GM18520 (cell line): Measurements from ENCODE around the gene KCNG2.

ENCODE experiments used
- ATAC-seq: cut with Tn5 transposase; IDR thresholded peaks from one replicate; pipeline ENCODE4 v1.9.1; 2021; ENCODE audit not compliant: unreplicated experiment

The KCNG2 gene

DNA sequence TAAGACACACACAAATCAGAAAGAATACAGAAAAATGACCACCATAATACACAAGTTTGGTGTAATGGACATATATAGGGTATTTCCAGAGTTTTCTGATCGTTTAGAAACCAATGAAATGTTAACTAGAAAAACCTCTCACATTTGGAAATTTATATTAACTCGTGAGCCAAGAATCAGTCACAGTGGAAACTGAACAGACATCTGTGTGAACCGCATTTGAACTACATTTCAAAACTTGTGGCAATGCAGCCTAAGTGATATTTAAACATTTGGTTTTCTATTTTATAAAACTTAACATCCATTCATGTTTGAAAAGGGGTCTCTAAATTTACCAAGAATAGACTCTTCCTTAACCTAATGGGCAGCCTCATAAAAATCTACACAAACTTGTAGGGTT lies 29.0 kb upstream of the KCNG2 start:
- no peak for ATAC-seq

DNA sequence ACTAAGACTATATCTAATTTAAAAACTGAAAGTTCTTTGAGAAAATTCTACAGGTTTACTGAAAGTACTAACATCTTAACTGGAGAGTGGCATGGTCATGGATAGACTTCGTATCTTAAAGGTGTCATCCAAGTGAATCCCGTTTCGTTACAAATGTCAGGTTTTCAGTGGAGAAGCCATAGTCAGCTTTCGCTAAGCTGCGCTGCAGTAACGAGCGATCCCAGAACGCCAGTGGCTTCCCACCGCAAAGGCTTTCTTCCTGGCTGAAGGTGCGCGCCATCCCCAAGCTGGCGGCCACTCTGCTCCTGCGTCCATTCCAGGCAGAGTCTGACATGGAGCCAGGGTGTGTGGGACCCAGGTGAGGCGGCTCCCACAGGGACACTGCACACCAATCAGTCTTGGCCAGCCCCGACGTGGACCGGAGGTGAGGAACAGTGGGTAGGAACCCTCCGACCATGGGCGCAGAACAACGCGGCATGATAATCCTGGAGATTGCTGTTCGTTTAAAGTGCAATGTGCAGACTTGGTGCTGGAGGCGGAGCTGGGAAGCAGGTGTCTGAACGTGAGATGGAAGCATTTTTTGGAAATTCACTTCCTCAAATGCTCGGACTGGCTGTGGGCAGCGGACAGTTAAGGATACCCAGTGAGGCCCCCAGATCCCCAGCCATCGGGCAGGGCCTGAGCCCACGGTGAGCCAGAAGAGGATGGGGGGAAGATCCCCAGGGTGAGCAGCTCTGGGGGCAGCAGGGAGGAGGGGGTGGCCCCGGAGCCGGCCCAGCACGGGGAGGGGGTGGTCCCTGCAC lies 27.8 kb upstream of the KCNG2 start:
- ATAC-seq, result no peak

DNA sequence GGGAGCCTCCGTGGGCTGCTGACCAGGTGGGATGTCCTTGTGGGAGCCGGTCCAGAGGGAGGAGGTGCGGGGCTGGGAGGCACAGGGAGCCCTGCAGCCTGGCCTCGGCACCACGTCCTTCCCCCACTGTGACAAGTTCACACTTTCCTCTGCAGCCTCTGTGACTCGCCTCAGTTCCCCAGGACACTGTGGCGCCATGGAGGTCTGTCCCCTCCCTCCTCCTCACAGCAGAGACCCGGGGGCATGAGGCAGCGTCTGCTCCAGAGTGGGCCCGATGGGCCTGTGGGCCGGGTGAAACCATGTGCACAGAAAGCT lies 27.3 kb upstream of the KCNG2 start:
- ATAC-seq, result no peak

DNA sequence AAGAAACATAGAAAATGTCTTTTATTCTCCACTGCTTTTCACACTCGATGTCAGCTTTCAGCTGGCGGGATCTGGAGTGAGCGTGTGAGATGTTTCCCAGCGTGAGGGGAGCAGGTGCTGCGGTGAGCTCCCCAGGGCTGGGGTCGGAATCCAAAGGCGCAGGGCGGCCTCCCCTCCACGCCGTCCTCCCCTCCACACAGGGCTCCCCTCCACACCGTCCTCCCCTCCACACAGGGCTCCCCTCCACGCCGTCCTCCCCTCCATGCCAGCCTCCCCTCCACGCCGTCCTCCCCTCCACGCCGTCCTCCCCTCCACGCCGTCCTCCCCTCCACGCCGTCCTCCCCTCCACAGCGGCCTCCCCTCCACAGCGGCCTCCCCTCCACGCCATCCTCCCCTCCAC lies 26.9 kb upstream of the KCNG2 start:
- no peak for ATAC-seq

DNA sequence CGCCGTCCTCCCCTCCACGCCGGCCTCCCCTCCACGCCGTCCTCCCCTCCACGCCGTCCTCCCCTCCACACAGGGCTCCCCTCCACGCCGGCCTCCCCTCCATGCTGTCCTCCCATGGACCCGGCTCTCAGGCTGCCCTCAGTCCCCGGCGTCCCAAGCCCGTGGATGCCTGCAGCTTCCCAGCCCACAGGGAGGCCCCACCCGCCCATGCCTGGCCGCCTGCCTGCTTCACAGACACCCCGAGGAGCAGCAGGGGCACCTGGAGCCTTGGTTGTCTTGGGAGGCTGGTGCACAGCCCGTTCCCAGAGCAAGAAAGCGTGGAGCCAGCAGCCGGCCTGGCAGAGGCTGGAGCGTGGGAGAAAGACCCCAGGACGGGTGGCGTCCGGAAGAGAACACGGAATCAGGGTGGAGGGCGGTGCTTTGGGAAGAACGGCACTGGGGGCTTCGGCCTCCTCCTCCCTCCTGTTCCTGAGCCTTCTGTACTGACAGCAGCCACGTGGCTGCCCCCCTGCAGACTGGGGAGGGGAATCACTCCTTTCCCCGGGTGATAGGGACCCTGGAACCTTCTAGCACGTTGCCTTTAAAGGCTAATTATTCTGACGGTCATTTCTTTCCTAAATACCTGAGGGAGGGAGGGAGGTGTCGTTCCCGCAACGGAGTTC lies 26.2 kb upstream of the KCNG2 start:
- no peak for ATAC-seq

DNA sequence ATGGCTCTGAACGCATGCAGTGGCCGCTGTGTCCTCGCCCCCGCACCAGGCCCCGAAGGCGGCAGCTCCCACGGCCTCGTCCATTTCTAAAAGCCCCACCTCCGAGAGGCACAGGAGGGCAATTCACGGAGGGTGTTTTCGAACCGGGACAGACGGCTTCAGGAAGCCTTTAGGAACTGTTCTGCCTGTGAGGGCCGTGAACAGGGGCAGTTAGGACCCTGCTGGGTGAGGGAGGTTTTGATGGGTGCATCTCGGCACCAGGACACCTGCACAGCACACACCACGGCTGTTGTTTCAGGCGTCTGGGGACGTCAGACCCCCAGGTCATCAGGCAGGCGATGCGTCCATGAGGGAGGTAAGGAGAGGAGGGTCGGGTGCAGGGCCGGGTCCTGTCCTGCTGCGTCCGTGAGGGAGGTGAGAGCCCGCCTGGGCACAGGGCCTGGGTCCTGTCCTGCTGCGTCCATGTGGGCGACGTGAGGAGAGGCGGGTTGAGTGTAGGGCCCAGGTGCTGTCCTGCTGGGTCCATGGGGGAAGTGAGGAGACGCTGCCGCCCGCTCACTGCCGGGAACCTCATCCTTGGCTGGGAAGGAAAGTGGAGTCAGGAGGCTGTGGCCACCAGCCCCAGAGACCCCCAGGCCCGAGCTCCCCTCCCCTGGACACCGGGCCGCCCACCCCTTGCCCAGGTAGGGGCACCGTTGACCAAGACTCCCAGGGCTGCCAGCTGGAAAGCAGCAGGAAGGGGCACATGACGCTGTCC lies 25.5 kb upstream of the KCNG2 start:
- no peak for ATAC-seq

DNA sequence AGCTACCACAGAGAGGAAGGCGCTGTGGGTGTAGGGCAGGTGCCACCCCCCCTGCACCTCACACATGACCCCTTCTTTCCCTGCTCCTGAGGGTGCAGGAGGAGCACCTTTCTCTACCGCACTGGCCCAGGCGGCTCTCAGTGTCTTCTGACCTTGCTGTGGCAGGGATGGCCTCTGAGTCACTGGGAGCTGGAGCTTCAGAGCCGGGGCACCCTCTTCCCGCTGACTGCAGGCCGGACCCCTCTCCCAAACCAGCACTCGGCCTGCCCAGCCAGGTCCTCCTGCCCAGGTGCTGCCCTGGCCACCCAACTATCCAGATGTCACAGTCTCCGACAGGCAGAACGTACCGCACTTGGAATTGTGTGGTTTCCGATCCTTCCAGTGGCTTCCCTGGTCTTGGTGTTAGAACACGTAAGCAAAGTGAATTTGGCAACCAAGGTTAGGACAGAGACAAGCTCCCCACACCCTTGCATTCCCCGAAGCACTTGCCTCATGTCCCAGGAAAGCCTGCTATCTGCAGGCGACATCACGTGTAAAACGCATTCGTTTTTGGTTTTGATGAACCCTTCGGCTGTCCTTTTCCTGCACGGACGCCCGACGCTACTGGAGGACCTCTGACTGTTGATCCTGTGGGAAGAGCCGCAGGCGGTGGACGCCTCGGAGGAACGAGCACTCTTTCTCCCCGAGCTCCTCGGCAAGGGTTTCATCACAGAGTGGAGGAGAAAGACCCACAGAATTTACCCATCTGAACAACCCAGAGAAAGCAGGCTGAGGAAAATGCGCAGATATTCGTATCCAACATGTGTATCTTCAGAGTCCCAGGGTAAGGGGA lies 24.7 kb upstream of the KCNG2 start:
- ATAC-seq, result no peak

DNA sequence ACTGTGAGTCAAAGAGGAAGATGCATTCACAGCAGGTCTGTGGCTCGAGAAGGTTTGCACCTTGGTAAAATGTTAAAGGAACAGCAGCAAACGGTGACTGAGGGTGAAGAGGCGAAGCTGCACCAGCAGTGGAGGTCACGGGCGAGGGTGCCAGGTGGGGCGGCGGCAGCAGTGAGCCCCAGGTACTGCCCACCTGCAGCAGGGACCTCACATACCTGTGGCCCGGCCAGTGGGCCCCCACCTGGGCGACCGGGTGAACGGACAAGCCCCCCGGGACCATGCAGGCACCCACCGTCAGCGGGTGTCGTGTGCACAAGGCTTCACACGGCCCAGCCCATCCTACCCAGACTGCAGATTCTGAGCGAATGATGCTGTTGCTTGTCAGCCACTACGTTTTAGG lies 23.6 kb upstream of the KCNG2 start:
- ATAC-seq, result no peak

DNA sequence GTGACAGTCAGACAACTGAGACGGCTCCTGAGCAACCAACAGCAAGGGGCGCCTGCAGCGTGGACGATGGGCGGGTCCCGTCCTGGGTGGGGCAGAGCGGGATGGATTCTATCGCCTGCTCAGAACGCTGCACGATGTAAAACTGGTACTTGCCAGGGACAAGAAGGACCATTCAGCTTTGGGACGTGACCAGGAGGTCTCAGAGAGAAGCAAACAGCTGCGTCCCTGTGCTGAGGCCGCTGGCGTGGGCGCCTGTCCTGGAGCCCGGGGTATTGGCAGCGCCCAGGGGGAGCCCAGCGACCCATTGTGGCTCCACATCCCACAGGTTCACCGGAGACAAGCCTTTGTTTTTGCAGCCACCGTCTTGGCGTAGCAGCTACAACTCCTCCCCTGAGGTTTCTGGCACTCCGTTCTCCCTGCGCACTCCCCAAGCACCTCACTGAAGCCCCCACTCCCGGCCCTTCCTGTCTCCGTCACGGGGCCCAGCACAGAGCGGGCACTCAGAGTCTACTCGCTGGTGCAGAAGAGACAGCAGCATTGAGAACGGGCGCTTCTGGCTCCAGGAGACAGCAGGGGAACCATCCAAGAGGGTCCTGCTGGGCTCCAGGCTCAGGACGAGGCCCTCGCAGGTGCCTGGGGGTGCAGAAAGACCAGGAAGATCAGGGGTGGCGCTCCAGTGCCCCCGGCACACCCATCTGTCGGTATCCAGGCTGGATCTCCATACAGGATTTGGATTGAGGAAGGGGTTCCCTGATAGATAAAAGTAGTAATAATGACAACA lies 22.1 kb upstream of the KCNG2 start:
- ATAC-seq, result no peak

DNA sequence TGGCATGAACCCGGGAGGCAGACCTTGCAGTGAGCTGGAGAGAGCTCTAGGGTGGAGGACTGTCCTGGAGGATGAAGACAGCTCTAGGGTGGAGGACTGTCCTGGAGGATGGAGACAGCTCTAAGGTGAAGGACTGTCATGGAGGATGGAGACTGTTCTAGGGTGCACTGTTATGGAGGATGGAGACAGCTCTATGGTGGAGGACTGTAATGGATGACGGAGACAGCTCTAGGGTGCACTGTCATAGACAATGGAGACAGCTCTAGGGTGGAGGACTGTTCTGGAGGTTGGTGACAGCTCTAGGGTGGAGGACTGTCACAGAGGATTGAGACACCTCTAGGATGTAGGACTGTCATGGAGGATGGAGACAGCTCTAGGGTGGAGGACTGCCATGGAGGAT lies 21.1 kb upstream of the KCNG2 start:
- no peak for ATAC-seq

DNA sequence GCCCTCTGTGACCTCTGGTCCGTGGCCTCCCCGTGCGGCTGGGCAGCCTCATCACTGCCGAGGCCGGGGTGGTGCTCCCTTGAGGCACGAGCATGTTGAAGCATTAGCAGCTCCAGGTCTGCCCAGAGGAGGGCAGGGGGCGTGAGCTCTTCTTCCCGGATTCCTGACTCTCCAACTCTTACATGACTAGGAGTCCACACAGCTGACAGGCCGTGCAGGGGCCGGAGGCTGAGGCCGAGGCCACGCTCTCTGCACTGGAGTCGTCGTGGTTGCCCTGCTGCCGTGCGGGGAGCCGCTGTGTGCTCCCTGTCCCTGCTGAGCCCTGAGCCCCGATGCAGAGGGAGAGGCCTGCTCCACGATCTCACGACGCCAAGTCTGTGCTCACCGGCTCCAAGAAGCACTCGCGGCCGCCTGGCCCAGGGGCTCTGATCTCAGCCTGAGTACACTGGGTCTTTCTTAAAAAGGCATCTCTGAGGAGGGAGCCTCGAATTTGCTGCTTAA lies 19.4 kb upstream of the KCNG2 start:
- no peak for ATAC-seq

DNA sequence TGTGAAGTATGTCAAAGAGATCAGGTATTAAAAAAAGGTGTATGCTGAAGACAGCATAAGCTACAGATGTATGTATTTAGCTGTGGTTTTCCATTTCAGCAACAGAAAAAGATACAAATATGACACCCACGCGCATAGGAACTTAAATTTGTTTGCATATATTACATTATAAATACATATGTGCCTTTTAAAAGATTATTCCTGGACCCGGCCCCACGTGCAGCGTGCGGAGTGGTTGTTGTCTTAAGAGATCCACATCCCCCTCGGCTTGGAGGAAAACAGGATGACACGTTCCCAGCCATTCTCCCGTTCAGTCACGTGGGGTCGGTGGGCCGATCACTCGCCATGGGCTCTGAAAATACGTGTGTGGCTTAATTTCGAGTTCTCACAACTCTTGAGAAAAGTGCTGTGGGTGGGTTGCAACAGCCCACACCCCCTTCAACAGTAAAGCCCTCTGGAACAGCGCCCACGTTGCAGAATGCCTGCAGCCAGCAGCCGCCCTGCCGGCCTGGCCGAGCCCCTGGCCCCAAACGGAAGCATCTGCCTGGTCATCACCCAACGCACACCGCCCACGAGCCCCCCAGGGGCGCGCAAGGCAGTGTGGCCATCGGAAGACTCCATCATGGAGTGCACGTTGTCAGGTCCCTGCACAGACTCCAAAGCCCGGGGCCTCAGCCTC lies 18.6 kb upstream of the KCNG2 start:
- ATAC-seq, result no peak

DNA sequence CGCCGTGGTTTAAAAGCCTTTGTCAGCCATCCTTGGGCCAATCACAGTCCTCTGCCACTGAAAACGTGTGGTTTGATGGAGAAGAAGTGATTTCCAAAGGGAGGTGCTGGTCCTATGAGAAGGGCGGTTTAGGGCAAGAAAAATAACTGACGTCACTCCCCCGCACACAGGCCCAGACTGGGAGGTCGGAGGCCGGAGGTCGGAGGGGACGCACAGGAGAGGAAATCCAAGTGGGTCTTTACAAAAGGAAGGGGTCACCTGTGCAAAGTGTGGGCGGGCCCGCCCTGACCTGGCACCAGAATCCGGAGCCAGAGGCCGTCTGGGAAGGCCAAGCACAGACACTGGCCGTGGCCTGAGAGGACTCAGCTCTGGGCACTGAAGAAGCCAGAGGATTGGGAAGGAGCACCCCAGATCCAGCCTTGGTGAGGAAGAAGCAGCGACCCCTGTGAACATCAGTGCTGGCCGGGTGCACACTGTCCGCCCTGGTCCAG lies 18.0 kb upstream of the KCNG2 start:
- no peak for ATAC-seq

DNA sequence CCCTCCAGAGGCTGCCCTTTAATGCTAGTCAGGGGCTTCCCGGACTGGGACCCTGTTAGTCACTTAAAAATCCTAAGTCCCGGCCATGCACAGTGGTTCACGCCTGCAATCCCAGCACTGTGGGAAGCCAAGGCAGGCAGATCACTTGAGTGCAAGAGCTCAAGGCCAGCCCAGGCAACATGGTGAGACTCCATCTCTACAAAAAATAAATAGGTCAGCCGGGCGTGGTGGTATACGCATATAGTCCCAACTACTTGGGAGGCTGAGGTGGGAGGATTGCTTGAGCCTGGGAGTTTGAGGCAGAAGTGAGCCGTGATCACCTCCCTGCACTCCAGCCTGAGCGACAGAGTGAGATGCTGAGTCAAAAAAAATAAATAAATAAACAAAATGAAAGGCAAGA lies 17.2 kb upstream of the KCNG2 start:
- no peak for ATAC-seq

DNA sequence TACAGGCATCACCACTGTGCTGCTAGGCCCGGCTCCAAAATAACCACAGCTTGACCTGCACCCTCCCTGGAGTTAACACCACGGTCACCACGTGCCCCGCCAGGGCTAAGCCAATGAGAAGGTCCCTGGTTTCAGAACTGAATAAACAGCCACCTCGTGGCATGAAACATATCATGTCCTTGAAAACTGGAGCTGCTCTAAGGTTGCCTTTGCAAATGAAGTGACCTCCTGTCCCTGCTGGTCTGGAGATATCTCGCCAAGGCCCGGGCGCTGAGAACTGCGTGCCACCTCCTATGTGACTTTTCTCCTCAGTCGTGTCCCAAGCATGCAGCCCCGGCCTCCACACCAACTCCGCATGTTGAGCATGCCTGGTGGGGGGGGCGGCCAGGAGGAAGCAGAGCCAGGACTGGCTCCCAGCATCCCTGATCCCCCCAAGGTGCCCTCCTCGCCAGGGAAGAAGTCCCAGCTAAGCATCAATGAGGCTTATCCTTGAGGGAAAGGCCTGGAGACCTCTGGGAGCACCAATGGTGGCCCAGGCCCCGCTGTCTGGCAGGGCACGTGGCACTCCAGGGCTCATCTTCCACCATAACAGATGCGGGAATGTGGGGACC lies 16.3 kb upstream of the KCNG2 start:
- ATAC-seq, result no peak

DNA sequence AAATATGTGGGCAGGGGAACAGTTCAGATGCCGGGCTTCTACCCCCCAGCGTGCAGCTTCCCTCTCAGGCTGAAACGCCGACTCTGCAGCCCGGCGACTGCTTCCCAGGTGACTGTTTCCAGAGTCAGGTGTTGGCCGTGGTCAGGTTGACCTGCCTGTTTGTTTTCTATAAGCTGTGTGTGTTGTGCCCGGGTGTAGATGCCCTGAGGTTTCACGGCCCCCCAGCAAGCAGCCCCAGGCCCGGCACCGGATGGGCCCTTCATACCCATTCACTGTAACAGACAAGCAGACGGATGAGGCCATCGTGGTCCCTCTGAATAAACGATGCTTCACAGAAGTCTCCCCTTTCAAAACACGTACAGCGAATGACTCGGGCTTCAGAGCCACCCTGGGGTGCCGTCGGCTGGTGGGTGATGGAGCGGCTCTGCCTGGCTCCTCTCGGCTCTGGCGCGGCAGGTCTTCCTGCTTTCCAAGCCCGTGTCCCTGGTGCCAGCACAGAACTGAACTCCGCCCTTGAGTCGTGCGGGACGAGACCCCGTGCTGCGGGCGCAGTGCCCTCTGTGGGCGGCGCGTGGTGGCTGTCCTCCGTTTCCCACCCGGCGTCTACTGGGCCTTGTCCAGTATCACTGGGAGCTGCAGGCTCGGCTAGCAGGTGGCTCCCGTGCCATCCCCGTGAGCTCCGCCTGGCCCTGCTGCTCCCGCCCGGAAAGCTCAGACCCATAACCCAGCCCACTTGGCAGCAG lies 15.0 kb upstream of the KCNG2 start:
- ATAC-seq, result no peak

DNA sequence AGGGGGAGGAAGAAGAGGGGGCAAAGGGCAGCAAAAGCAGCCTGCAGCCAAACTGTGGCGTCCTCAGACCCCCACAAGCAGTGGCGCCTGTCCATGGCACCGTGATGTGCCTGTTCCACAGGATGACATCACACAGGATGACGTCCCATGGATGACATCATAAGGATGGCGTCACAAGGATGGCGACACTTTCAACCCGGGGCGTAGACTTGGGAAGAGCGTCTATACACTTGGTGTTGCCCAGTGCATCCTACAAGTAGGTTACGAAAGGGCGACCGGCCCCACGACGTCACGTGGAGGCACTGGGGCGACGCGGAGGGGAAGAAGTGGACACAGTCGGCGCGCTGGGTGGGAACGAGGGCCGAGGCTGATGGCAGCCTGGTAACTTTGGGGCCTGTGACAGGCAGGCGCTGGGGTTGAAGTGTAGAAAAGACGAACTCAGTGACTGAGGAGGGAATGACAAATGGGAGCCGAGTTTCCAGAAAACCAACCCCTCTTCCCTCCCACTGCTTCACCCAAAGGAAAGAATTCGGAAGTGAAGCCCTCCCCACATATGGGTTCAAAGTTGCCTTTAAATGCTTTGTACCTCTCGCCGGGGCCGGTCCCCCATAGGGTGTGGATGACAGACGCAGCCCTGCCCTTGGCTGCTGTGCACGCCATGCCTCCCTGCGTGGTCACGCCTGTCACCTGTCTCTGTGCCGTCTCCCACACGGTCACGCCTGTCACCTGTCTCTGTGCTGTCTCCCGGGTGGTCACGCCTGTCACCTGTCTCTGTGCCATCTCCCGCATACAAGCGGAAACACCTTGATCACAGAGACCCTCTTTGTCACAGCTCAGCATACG lies 13.4 kb upstream of the KCNG2 start:
- no peak for ATAC-seq
